Inflammatory macrophage treated with lipopolysaccharide for 4 hours (primary cell): ENCODE data around the gene SRRM1.
A peak's percentile ranks its signal among the peaks of the same experiment; 100 is the strongest.

Experiments used
- DNase-seq: peaks from one replicate; pipeline ENCODE4 v3.0.0-alpha.2; 2020

SRRM1 gene

GRCh38 chr1:24722073-24723035 is 79.3 kb downstream of the SRRM1 start:
- peak; percentile 24 for DNase-seq
